A673 (cell line): ENCODE measurements around the gene FASN. TPM values are rescaled to one million over a fixed set of nuclear protein-coding genes. Genes with fewer than 3 reads are reported as not detected.
"Not testable (repeated sequence)": the region's sequence is repeated elsewhere in the genome, so short reads cannot be mapped to it uniquely, and the experiment has no call there.

Source experiments
- BruUV-seq: library from RNA; stranded (reverse); fragments of 400-500 nt; replicated peaks from 2 replicates; lab custom pipeline; 2021; lab: Mats Ljungman, UMichigan
- CTCF ChIA-PET: fragments of 300-600 bp; sonication (Branson Sonifier 250); formaldehyde crosslinking; loops from one replicate; lab custom pipeline; 2022; ENCODE audit warnings: antibody characterized with exemption; lab: Charles Lee
- POLR2A ChIA-PET: fragments of 300-600 bp; sonication (Branson Sonifier 250); formaldehyde crosslinking; loops from one replicate; lab custom pipeline; 2022; ENCODE audit warnings: antibody characterized with exemption; ENCODE audit not compliant: low non-redundant PET; lab: Charles Lee
- DNase-seq: peaks from one replicate; pipeline ENCODE4 v3.0.0-alpha.2; 2015; ENCODE audit warnings: low spot score
- H3K27ac ChIP-seq: fragments of 200-600 bp; sonication (generic); 2 replicates; pipeline ENCODE4 v1.5.1; 2016; ENCODE audit warnings: mixed run types, low read depth, mild to moderate bottlenecking, mixed read lengths, antibody characterized with exemption, low read length; ENCODE audit not compliant: poor library complexity, severe bottlenecking
- H3K27me3 ChIP-seq: fragments of 200-600 bp; sonication (generic); replicated peaks from 2 replicates; pipeline ENCODE4 v1.6.1; 2017; ENCODE audit warnings: mixed run types, low read depth, mild to moderate bottlenecking, mixed read lengths, antibody characterized with exemption, low read length; ENCODE audit not compliant: insufficient read depth, poor library complexity
- H3K36me3 ChIP-seq: fragments of 200-600 bp; sonication (generic); 2 replicates; pipeline ENCODE4 v1.6.1; 2016; ENCODE audit warnings: mixed run types, mild to moderate bottlenecking, mixed read lengths, antibody characterized with exemption, low read length; ENCODE audit not compliant: insufficient read depth, poor library complexity, severe bottlenecking
- H3K4me1 ChIP-seq: fragments of 200-600 bp; sonication (generic); 2 replicates; pipeline ENCODE4 v1.6.1; 2017; ENCODE audit warnings: mixed run types, mild to moderate bottlenecking, mixed read lengths, antibody characterized with exemption, low read length; ENCODE audit not compliant: insufficient read depth, poor library complexity, severe bottlenecking
- H3K4me3 ChIP-seq: fragments of 200-600 bp; sonication (generic); 2 replicates; pipeline ENCODE4 v1.5.1; 2016; ENCODE audit warnings: low read depth, mixed run types, mild to moderate bottlenecking, mixed read lengths, low read length; ENCODE audit not compliant: poor library complexity, severe bottlenecking
- H3K9me3 ChIP-seq: fragments of 200-600 bp; sonication (generic); 2 replicates; pipeline ENCODE4 v1.6.1; 2016; ENCODE audit warnings: mixed run types, low read depth, mild to moderate bottlenecking, mixed read lengths, antibody characterized with exemption, low read length; ENCODE audit not compliant: poor library complexity, severe bottlenecking
- CTCF ChIP-seq: fragments of 300-800, 200-600 bp; sonication (generic); conservative IDR thresholded peaks from 2 replicates; pipeline ENCODE4 v1.5.1; 2017; ENCODE audit warnings: low read depth, mild to moderate bottlenecking, antibody characterized with exemption, low read length, moderate library complexity, mixed read lengths
- EZH2 ChIP-seq: fragments of 200-600 bp; sonication (generic); IDR thresholded peaks from 2 replicates; pipeline ENCODE4 v1.6.1; 2017; ENCODE audit warnings: borderline replicate concordance, low read depth, mild to moderate bottlenecking, mixed read lengths, antibody characterized with exemption, low read length; ENCODE audit not compliant: poor library complexity, severe bottlenecking
- intact Hi-C: fragments of 100-400 bp; cut with micrococcal nuclease; formaldehyde crosslinking; loops from one replicate; pipeline ENCODE4 v1.10.0; 2022; ENCODE audit not compliant: unreplicated experiment
- total RNA-seq: library from RNA; stranded (reverse); gene quantifications from 2 replicates; pipeline ENCODE4 v1.2.3, GENCODE V29; 2021

FASN gene
- total RNA-seq, 1 experiment from 2014 or later = 591 TPM

DNA sequence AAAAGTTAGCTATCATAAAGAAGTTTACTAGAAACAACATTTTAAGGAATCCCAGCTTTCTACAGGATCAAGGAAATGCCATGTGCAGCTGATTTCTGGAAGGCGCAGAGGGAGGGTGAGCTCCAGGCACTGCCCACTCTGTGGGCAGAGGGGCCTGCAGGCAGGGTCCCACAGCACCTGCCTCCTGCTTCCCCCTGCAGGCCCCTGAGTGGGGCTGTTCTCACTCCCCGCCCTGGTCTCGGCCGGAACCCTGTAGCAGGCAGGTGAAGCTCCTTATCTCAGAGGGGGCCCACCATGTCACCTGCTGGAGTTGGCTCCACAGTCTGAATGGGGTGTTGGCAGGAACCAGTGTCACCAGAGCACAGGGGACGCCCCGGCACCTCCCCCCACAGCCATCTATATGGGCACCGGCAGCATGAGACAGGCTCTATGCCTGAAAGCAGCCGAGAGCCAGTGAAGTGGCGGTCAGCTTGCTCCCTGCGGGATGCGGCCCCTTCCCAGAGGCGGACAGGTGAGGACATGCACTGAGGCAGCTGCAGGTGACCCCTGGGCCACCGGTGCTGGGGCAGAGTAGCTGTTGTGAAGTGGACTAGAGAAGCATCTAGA, 47.6 kb upstream of the FASN start:
- POLR2A ChIA-PET = no interaction called here
- H3K36me3 ChIP-seq = no peaks in the 10 kb centered on the region
- no peak overlapping the region for H3K27ac ChIP-seq
- BruUV-seq = no TSS peak
- H3K4me1 ChIP-seq = peaks cover 8% of the 10 kb centered on the region
- H3K27me3 ChIP-seq = no peaks in the 10 kb centered on the region
- no peak for TF ChIP-seq EZH2
- no peak for TF ChIP-seq CTCF
- no peak overlapping the region for H3K4me3 ChIP-seq
- intact Hi-C loops = no loop called here
- H3K9me3 ChIP-seq = no peaks in the 10 kb centered on the region
- CTCF ChIA-PET = no interaction called here
- no peak for DNase-seq

DNA sequence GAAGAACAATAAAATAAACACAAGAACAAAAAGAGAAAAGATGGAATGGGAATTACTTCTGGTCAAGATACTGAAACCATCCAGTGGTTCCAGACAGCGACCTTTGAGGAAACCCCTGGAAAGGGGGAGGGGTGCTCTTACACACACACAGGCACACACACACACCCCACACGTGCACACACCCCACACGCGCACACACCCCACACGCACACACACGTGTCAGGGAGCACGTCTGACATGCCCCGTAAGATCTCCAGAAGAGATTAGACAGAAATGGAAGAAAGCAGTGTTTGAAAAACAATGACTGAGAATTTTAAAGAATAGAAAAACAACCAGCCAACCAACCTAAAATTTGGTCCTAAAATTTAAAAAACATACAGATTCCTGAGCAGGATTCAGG, 45.3 kb upstream of the FASN start:
- Histone ChIP-seq H3K36me3 (no peaks in the 10 kb centered on the region), H3K27me3 (no peaks in the 10 kb centered on the region), H3K9me3 (no peaks in the 10 kb centered on the region), H3K27ac (no peak overlapping the region), H3K4me1 (peaks cover 8% of the 10 kb centered on the region), H3K4me3 (no peak overlapping the region)
- BruUV-seq = no TSS peak
- no peak for DNase-seq
- CTCF ChIA-PET = no interaction called here
- intact Hi-C loops = no loop called here
- POLR2A ChIA-PET = no interaction called here
- TF ChIP-seq CTCF (no peak), EZH2 (no peak)

DNA sequence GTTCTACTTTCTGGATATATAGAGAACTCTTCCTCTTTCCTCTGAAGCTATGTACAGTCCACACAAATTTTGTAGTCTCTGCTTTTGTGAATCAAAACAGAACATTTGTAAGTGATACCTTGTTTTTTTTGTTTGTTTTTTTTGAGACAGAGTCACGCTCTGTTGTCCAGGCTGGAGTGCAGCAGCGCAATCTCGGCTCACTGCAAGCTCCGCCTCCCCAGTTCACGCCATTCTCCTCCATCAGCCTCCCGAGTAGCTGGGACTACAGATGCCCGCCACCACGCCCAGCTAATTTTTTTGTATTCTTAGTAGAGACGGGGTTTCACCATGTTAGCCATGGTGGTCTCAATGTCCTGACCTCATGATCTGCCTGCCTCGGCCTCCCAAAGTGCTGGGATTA, 41.9 kb upstream of the FASN start:
- POLR2A ChIA-PET, H3K4me3 ChIP-seq, DNase-seq, H3K4me1 ChIP-seq, H3K36me3 ChIP-seq, BruUV-seq, H3K27ac ChIP-seq, intact Hi-C loops, CTCF ChIA-PET, H3K9me3 ChIP-seq, H3K27me3 ChIP-seq: not testable (repeated sequence)

GRCh38 chr17:82138511-82138992, 40.5 kb upstream of the FASN start:
- Histone ChIP-seq H3K4me3 (no peak overlapping the region), H3K27ac (no peak overlapping the region), H3K36me3 (no peaks in the 10 kb centered on the region), H3K4me1 (no peaks in the 10 kb centered on the region), H3K27me3 (no peaks in the 10 kb centered on the region), H3K9me3 (no peaks in the 10 kb centered on the region)
- ChIA-PET CTCF (no interaction called here), POLR2A (no interaction called here)
- TF ChIP-seq CTCF (no peak), EZH2 (no peak)
- no peak for DNase-seq
- intact Hi-C loops = no loop called here
- no TSS peak for BruUV-seq
